ENCODE results near the gene ARRB1. TPM values are rescaled to one million over a fixed set of nuclear protein-coding genes. Genes with fewer than 3 reads are reported as not detected.

ARRB1 gene
- polyA plus RNA-seq, 1 experiment, result 36.9 TPM

DNA sequence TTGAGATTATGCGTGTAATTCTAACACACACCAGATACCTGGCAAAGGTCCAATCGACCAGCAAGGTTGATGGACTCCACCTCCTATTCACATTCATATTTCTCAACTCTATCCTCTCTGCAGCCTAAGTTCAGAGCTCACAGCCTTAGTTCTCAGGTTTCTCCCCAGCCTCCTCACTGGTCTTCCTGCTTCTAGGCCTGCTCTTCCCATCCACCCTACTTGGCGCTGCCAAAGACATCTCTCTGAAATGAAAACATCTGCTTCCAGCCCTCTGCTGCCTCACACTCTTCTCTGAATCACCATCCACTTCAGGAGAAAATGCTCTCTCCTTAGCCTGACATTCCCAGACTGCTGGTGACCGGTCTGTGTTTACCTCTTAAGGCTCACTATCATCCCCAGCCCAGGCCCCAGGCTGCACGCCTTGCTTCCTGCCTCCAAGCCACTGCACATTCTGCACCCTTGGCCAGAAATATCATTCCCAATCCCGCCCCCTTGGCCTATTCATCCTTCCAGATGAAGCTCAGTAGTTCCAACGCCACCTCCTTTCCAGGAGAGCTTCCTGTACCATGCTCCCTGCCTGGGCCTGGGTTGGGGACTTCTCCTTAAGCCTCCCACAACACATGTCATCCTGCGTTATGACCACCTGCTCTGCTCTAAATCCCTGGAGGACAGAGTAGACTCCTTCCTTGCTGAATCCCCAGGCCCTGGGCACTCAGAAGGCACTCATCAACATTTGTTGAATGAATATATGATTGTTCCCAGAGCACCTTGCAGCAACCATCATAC lies 3.5 kb downstream of the ARRB1 start:
- Histone ChIP-seq H3K4me3 (ENCODE audit: low read depth, low read length) (peak overlapping the region; percentile 7; the same call in 1 of the 2 replicates), H3K27me3 (ENCODE audit: control insufficient read depth, insufficient read depth, low read length) (no peaks in the 10 kb centered on the region), H3K27ac (ENCODE audit: low read depth, low read length) (peak overlapping the region; percentile 77), H3K9me3 (ENCODE audit: control insufficient read depth, insufficient read depth, low read length) (no peaks in the 10 kb centered on the region)
- peak; percentile 93 for DNase-seq (ENCODE audit: low read depth, low spot score)
- ChIA-PET CTCF (interaction anchor here (0.7 to 1.4 kb wide), 3 partner anchors 37 to 99 kb away, joined by 3 read pairs; no protein-coding TSS in a partner anchor), POLR2A (interaction anchor here (0.5 to 1.0 kb wide), 3 partner anchors 18 to 206 kb away, joined by 6 to 7 read pairs (median 7); no protein-coding TSS in a partner anchor)
- no peak for TF ChIP-seq CTCF (IDR thresholded peaks at IDR 0.05; ENCODE audit: low read depth, low read length)

DNA sequence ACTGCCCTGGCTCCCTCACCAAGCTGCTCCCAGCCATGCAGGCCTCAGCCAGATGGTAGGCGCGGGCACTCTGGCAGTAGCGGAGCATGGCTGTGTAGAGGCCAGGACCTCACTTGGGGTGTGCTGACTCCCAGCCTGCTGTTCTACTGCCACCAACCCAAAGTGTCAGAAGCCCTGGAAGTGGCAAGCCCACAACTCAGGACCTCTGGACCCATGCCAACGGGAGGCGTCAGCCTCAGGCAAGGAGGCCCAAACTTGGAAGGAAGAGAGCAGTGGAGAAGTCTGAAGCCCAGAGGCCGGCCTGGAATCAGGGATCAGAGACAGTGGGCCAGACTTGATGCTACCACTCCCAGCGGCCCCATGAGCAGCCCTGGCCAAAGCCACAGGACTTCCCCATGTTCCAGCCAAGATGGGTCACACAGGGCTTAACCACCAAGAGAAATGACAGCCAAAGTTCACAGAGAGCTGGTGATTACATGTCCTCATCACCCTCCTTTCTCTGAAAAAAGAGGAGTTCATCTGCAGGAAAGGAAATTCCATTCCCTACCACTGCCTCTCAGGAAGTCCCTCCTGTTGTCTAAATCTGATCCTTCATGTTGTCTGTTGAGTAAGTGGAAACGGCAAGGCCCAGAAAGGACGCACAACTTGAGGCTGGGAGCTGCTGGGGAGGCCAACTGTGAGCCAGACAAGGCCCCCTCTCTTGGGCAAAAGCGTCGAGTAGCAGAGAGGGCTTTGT lies 4.4 kb downstream of the ARRB1 start:
- ChIA-PET POLR2A (interaction anchor here (1.0 kb wide), 1 partner anchor 17 kb away, joined by 7 read pairs; no protein-coding TSS in a partner anchor), CTCF (interaction anchor here (0.7 to 1.4 kb wide), 3 partner anchors 38 to 98 kb away, joined by 3 read pairs; no protein-coding TSS in a partner anchor)
- DNase-seq (ENCODE audit: low read depth, low spot score), result no peak
- Histone ChIP-seq H3K9me3 (ENCODE audit: control insufficient read depth, insufficient read depth, low read length) (no peaks in the 10 kb centered on the region), H3K4me3 (ENCODE audit: low read depth, low read length) (no peak overlapping the region), H3K27me3 (ENCODE audit: control insufficient read depth, insufficient read depth, low read length) (no peaks in the 10 kb centered on the region), H3K27ac (ENCODE audit: low read depth, low read length) (peak overlapping the region; percentile 85)
- TF ChIP-seq CTCF (IDR thresholded peaks at IDR 0.05; ENCODE audit: low read depth, low read length), result no peak

GRCh38 chr11:75346296-75346695 lies 5.2 kb downstream of the ARRB1 start:
- no peak overlapping the region for H3K27ac ChIP-seq (ENCODE audit: low read depth, low read length)
- DNase-seq (ENCODE audit: low read depth, low spot score), result no peak
- POLR2A ChIA-PET, result no interaction called here
- no peak for TF ChIP-seq CTCF (IDR thresholded peaks at IDR 0.05; ENCODE audit: low read depth, low read length)
- CTCF ChIA-PET, result no interaction called here
- H3K9me3 ChIP-seq (ENCODE audit: control insufficient read depth, insufficient read depth, low read length), result no peaks in the 10 kb centered on the region
- H3K27me3 ChIP-seq (ENCODE audit: control insufficient read depth, insufficient read depth, low read length), result no peaks in the 10 kb centered on the region
- H3K4me3 ChIP-seq (ENCODE audit: low read depth, low read length), result no peak overlapping the region

- POLR2A ChIA-PET, result no interaction called here
- H3K9me3 ChIP-seq (ENCODE audit: control insufficient read depth, insufficient read depth, low read length), result no peaks in the 10 kb centered on the region
- no peaks in the 10 kb centered on the region for H3K27me3 ChIP-seq (ENCODE audit: control insufficient read depth, insufficient read depth, low read length)
- DNase-seq (ENCODE audit: low read depth, low spot score), result no peak
- H3K27ac ChIP-seq (ENCODE audit: low read depth, low read length), result no peak overlapping the region
- no peak for TF ChIP-seq CTCF (IDR thresholded peaks at IDR 0.05; ENCODE audit: low read depth, low read length)
- CTCF ChIA-PET, result no interaction called here
- H3K4me3 ChIP-seq (ENCODE audit: low read depth, low read length), result no peak overlapping the region
Measured at GRCh38 chr11:75345455-75346160, 5.9 kb downstream of the ARRB1 start.

All from AG04450 (cell line).